Mononuclear cell (primary cell): ENCODE measurements around the gene PDZRN4. TPM values are rescaled to one million over a fixed set of nuclear protein-coding genes. Genes with fewer than 3 reads are reported as not detected.
"Not testable (repeated sequence)": the region's sequence is repeated elsewhere in the genome, so short reads cannot be mapped to it uniquely, and the experiment has no call there.

Experiments used
- H3K27me3 ChIP-seq: 2 replicates; pipeline ENCODE4 v1.6.0; 2011; ENCODE audit warnings: low read length, control low read depth; ENCODE audit not compliant: insufficient read depth
- H3K4me1 ChIP-seq: 2 replicates; pipeline ENCODE4 v1.5.1; 2011; ENCODE audit warnings: mild to moderate bottlenecking, low read length, control low read depth; ENCODE audit not compliant: insufficient read depth
- H3K4me3 ChIP-seq: 2 replicates; pipeline ENCODE4 v1.5.1; 2011; ENCODE audit warnings: mild to moderate bottlenecking, low read length, moderate library complexity
- H3K9me3 ChIP-seq: 2 replicates; pipeline ENCODE4 v1.5.1; 2011; ENCODE audit warnings: low read depth, mild to moderate bottlenecking, control low read depth, low read length
- total RNA-seq: library from RNA; depleted of rRNA; stranded (reverse); fragments of >200 nt; gene quantifications from one replicate; pipeline ENCODE4 v1.2.3, GENCODE V29; 2012

Gene PDZRN4
- total RNA-seq, 1 donor: not detected

- no peaks in the 10 kb centered on the region for H3K4me1 ChIP-seq
- no peaks in the 10 kb centered on the region for H3K27me3 ChIP-seq
- no peaks in the 10 kb centered on the region for H3K9me3 ChIP-seq
- H3K4me3 ChIP-seq: no peak overlapping the region
Measured at GRCh38 chr12:41234692-41235091, 46.6 kb downstream of the PDZRN4 start.

- Histone ChIP-seq H3K4me1 (no peaks in the 10 kb centered on the region), H3K4me3 (no peak overlapping the region), H3K9me3 (no peaks in the 10 kb centered on the region)
Measured at GRCh38 chr12:41242603-41243002, 54.5 kb downstream of the PDZRN4 start.

GRCh38 chr12:41248391-41248790 lies 60.3 kb downstream of the PDZRN4 start:
- no peak overlapping the region for H3K4me3 ChIP-seq
- no peaks in the 10 kb centered on the region for H3K27me3 ChIP-seq
- H3K9me3 ChIP-seq: no peaks in the 10 kb centered on the region
- H3K4me1 ChIP-seq: no peaks in the 10 kb centered on the region

More at GRCh38 chr12:41242603-41243002, 54.5 kb downstream of the PDZRN4 start:
- no peaks in the 10 kb centered on the region for H3K27me3 ChIP-seq

- H3K4me3 ChIP-seq: no peak overlapping the region
- H3K9me3 ChIP-seq: no peaks in the 10 kb centered on the region
- H3K4me1 ChIP-seq: no peaks in the 10 kb centered on the region
- H3K27me3 ChIP-seq: no peaks in the 10 kb centered on the region
Measured at GRCh38 chr12:41250748-41251147, 62.6 kb downstream of the PDZRN4 start.

GRCh38 chr12:41254004-41254914 lies 66.1 kb downstream of the PDZRN4 start:
- no peaks in the 10 kb centered on the region for H3K27me3 ChIP-seq
- no peaks in the 10 kb centered on the region for H3K9me3 ChIP-seq
- no peak overlapping the region for H3K4me3 ChIP-seq
- H3K4me1 ChIP-seq: no peaks in the 10 kb centered on the region

- H3K9me3 ChIP-seq, H3K4me1 ChIP-seq, H3K4me3 ChIP-seq, H3K27me3 ChIP-seq: not testable (repeated sequence)
Measured at GRCh38 chr12:41263196-41263595, 75.1 kb downstream of the PDZRN4 start.

GRCh38 chr12:41264281-41264680 lies 76.2 kb downstream of the PDZRN4 start:
- no peaks in the 10 kb centered on the region for H3K27me3 ChIP-seq
- H3K4me1 ChIP-seq: no peaks in the 10 kb centered on the region
- H3K9me3 ChIP-seq: no peaks in the 10 kb centered on the region
- H3K4me3 ChIP-seq: no peak overlapping the region

- Histone ChIP-seq H3K4me3 (no peak overlapping the region), H3K27me3 (no peaks in the 10 kb centered on the region)
Measured at GRCh38 chr12:41269056-41269455, 80.9 kb downstream of the PDZRN4 start.

GRCh38 chr12:41271489-41271888 lies 83.4 kb downstream of the PDZRN4 start:
- H3K4me1 ChIP-seq: no peaks in the 10 kb centered on the region
- no peaks in the 10 kb centered on the region for H3K27me3 ChIP-seq
- no peaks in the 10 kb centered on the region for H3K9me3 ChIP-seq
- no peak overlapping the region for H3K4me3 ChIP-seq

More at GRCh38 chr12:41269056-41269455, 80.9 kb downstream of the PDZRN4 start:
- H3K4me1 ChIP-seq: no peaks in the 10 kb centered on the region
- H3K9me3 ChIP-seq: no peaks in the 10 kb centered on the region

- H3K9me3 ChIP-seq: no peaks in the 10 kb centered on the region
- no peak overlapping the region for H3K4me3 ChIP-seq
- no peaks in the 10 kb centered on the region for H3K27me3 ChIP-seq
- H3K4me1 ChIP-seq: no peaks in the 10 kb centered on the region
Measured at GRCh38 chr12:41274643-41275042, 86.5 kb downstream of the PDZRN4 start.

GRCh38 chr12:41277100-41277945 lies 89.2 kb downstream of the PDZRN4 start:
- Histone ChIP-seq H3K4me1 (no peaks in the 10 kb centered on the region), H3K4me3 (no peak overlapping the region), H3K9me3 (no peaks in the 10 kb centered on the region), H3K27me3 (no peaks in the 10 kb centered on the region)

- H3K4me1 ChIP-seq: no peaks in the 10 kb centered on the region
- no peaks in the 10 kb centered on the region for H3K9me3 ChIP-seq
- no peak overlapping the region for H3K4me3 ChIP-seq
- no peaks in the 10 kb centered on the region for H3K27me3 ChIP-seq
Measured at GRCh38 chr12:41277946-41278267, 89.8 kb downstream of the PDZRN4 start.

GRCh38 chr12:41280341-41281095 lies 92.4 kb downstream of the PDZRN4 start:
- H3K9me3 ChIP-seq, H3K4me1 ChIP-seq, H3K27me3 ChIP-seq, H3K4me3 ChIP-seq: not testable (repeated sequence)

GRCh38 chr12:41285470-41285869 lies 97.3 kb downstream of the PDZRN4 start:
- not testable (repeated sequence) for H3K4me3 ChIP-seq, H3K9me3 ChIP-seq, H3K27me3 ChIP-seq, H3K4me1 ChIP-seq

GRCh38 chr12:41286426-41286825 lies 98.3 kb downstream of the PDZRN4 start:
- H3K4me1 ChIP-seq: no peaks in the 10 kb centered on the region
- H3K4me3 ChIP-seq: no peak overlapping the region
- H3K27me3 ChIP-seq: no peaks in the 10 kb centered on the region
- H3K9me3 ChIP-seq: no peaks in the 10 kb centered on the region
